NCI-H2107 (cell line): ENCODE results near the gene ABCD4.
A peak's percentile ranks its signal among the peaks of the same experiment; 100 is the strongest.
"Not testable (repeated sequence)": the region's sequence is repeated elsewhere in the genome, so short reads cannot be mapped to it uniquely, and the experiment has no call there.

ENCODE experiments used
- DNase-seq: peaks from one replicate; lab custom pipeline; 2025; lab: John Stamatoyannopoulos, UW

Gene ABCD4

GRCh38 chr14:74302152-74302628 is 544 bp downstream of the ABCD4 start:
- no peak for DNase-seq

- no peak for DNase-seq
Measured at GRCh38 chr14:74301594-74302151, 1.1 kb downstream of the ABCD4 start.

DNA sequence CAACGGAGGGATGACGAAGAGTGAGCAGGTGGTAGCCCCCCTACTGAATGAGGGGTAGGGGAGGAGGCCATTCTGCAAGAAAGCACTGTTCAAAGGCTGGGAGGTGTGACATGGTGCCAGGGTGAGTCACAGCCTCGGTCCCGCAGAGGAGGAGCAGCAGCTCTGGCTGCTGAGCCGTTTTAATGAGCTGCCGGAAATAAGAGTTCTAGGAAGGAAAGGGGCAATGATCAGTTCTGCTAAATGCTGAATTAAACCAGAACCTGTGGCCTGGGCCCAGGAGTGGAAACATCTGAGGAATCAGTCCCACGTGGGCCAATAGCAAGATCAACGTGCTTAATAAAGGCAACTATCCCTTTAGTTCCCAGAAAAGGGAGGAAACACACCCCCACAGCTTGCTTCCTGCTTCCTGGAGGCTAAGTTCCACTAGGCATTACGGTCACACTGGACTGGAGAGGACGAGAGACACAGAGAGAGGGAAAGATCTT is 3.6 kb downstream of the ABCD4 start:
- DNase-seq = no peak

GRCh38 chr14:74297986-74298385 is 4.7 kb downstream of the ABCD4 start:
- DNase-seq = no peak

DNA sequence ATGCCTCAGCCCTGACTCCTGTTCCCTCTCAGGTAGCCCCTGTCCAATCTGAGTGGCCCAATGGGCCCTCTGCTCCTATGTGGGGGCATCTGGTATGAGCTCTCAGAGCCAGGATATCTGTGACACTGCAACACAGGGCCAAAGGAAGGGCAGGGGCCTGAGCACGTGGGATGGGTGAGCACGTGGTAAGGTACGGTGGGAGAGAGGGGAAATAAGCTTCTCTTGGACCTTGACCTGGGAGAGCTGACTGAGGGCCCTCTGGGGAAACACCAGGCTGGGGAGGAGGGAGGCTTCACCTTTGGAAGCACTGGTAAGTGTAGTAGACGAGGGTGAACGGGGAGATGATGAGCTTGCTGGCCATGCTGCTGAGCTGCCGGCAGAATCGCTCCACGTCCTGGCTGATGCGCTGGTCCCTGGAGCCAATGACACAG is 6.7 kb downstream of the ABCD4 start:
- no peak for DNase-seq

DNA sequence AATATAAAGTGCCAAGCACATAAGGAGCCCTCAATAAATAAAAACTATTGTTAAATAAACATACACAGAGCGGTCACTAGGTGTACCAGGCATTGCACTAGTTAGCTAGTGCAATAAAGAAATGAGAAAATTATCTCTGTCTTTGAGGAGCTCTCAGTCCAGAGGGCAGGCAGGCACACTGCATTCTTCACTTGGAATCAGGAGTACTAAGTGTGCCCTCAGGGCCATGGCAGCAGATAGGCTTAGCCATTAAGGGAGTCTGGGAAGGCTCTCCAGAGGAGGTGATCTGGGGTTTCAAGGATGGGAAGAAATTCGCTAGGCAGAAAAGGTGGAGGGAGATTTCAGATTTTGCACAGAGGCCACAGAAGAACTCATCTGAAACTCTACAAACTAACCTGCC is 9.1 kb downstream of the ABCD4 start:
- no peak for DNase-seq

GRCh38 chr14:74292061-74292460 is 10.7 kb downstream of the ABCD4 start:
- no peak for DNase-seq

- DNase-seq = no peak
Measured at GRCh38 chr14:74290415-74290814, 12.3 kb downstream of the ABCD4 start.

DNA sequence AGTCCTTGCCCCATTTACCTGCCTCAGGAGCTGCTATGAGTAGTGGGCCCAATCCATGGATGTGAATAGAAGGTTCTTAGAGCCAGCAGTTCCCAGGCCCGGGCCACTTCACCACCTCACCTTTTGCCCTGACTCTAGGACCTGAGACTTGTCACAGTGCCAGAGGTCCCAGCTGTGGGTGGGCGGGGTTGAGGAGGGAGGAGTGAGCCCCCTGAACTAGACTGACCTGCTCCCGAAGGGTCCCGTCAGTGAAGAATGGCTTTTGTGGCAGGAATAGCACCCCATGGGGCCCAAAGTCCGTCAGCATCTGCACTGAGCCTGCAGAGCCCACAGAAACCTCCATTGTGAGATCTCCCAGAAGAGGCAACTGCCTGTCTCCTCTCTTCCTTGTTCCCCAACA is 12.9 kb downstream of the ABCD4 start:
- no peak for DNase-seq

DNA sequence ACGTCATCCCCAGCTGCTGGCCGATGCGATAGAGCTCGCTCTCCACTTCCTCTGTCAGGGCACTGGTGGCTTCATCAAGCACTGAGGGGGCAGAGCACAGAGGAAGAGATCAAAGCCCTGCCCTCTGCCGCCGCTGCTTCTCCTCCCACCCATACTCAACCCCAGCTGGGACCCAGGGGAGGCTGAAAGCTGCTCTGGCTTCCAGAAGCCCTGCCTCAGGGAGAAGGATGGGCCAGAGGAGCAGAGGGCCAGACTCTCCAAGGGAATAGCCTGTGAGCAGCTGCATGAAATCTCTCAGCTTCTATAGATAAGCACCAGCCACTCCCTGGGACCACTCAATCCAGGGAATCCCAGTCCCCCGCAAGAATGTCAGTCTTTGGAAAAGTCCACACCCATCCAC is 16.0 kb downstream of the ABCD4 start:
- no peak for DNase-seq

DNA sequence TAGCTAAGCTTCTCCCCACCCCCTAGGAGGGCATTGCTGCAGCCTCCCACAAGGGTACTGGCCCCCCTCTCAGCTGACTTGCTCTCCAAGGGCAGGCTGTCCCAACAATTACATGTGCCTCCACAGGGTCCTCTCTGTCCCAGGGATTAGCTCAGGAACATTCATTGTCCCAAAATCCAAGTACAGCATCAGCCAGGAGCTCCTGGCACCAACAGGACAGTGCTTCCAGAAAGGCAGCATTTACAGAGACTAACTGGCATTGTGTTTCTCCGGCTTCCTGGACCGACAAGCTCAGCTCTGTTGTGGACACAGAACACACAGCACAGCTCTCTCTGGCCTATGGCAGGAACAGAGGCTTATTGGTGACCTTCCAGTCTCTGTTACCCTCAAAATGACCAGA is 21.7 kb downstream of the ABCD4 start:
- no peak for DNase-seq

DNA sequence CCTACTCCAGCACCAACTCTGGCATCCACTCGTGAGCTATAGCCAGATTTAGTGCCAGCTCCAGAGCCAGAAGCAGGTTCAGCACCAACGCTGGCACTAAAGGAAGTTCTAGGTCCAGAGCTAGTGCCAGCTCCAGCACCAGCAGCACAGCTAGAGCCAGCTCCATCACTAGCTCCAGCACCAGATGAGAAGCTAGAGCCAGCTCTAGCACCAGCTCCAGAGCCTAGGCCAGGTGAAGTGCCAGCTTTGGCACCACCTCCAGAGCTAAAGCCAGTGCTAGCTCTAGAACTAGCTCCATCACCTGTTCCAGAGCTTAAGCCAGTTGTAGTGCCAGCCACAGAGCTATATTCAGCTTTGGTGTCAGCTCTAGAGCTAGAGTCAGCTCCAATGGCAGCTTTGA is 24.7 kb downstream of the ABCD4 start:
- DNase-seq = no peak

- DNase-seq = peak; percentile 81
Measured at GRCh38 chr14:74275241-74275841, 27.4 kb downstream of the ABCD4 start.

GRCh38 chr14:74271365-74271764 is 31.4 kb downstream of the ABCD4 start:
- DNase-seq = no peak

DNA sequence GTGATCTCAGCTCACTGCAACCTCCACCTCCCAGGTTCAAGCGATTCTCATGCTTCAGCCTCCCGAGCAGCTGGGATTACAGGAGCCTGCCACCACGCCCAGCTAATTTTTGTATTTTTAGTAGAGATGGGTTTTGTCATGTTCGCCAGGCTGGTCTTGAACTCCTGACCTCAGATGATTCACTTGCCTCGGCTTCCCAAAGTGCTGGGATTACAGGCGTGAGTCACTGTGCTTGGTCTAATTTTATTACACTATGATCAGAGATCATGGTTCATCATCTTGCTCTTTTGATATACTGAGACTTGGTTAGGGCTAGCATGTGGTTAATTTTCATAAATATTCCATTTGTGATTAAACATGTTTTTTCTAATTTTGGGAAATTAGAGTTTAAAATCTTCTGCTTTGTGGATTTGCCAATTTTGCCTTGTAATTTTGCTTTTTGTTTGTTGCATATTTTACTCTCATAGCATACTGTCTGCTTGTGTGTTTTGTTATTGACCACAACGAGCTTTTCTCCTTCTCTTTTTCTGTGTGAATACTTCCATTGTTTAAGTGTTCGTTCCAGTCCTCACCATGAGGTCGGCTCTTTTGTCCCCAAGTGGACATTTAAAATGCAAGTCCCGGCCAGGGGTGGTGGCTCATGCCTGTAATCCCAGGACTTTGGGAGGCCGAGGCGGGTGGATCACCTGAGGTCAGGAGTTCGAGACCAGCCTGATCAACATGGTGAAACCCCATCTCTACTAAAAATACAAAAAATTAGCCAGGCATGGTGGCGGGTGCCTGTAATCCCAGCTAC is 32.2 kb downstream of the ABCD4 start:
- DNase-seq = not testable (repeated sequence)

- DNase-seq = no peak
Measured at GRCh38 chr14:74267588-74267987, 35.1 kb downstream of the ABCD4 start.

DNA sequence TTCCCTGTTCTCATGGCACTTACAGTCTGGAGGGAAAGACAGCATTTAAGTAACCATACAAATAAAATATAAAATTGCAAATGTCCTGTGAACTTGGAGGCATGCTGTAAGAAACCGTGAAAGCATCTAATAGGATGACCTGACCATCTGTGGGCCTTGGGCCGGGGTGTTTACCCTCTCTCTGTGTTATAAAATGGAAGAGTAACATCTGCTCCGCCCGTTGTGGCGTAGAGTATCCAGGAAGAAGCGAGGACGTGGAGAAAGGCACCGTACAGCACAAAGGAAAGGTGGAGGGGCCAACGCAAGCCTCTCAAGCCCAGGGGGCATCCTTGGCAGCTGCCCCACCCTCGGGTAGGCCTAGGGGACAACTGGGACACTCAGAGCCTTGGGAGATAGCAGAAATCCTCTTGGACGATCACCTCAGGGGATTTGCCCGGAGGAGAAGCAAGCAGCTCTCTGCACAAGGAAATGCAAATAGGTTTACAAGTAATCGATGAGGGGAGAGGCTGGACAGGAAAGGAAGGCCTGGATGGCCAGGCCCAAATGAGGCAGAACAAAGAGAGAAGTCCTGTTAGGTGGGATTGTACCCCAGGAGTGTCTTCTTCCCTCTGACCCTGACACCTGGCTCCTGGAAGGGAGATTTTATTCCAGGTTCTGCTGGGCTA is 37.3 kb downstream of the ABCD4 start:
- DNase-seq = no peak

DNA sequence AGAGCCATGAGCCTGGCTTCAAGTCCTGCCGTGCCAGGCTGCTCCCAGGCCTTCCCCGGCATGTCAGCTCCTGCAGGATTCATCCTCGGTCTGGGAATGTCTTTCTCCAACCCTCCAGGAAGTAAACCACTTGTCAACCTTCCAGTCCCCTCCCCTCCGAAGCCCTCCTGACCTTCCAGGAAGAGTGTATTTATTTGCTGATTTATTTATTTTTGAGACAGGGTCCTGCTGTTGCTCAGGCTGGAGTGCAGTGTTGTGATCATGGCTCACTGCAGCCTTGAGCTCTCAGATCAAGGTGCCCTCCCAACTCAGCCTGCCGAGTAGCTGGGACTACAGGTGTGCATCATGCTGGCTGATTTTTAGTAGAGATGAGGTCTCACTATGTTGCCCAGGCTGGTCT is 38.8 kb downstream of the ABCD4 start:
- no peak for DNase-seq

DNA sequence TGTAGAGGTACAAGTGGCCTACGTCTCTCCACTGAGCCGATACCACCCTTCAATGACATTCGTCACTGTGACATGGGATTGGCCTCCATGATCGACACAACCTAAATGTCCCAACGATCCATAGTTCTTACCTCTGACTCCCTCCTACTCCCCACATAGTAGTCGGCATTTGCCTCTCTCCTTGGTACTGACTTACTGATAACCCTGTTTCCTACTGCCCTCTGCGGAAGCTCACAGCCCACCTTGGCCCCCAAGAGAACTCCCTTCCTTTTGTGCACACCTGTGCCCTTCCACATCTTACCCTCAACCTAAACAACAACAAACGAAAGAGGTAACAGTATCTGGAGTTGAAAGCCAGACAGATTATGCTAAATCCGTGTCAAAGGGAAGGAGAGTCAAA is 39.6 kb downstream of the ABCD4 start:
- no peak for DNase-seq

GRCh38 chr14:74262076-74262475 is 40.7 kb downstream of the ABCD4 start:
- DNase-seq = no peak

- DNase-seq = no peak
Measured at GRCh38 chr14:74261288-74261687, 41.4 kb downstream of the ABCD4 start.

GRCh38 chr14:74260525-74261233 is 42.1 kb downstream of the ABCD4 start:
- DNase-seq = no peak
